Smooth muscle cell (in vitro differentiated cells): ENCODE data around the gene ANKRD55. TPM values are rescaled to one million over a fixed set of nuclear protein-coding genes. Genes with fewer than 3 reads are reported as not detected.

Source experiments
- DNase-seq: peaks from one replicate; lab custom pipeline; 2025; ENCODE audit not compliant: unreplicated experiment; lab: John Stamatoyannopoulos, UW
- H2AFZ ChIP-seq: fragments of 200-600 bp; sonication (generic); 2 replicates; pipeline ENCODE4 v1.6.0; 2016; ENCODE audit warnings: antibody characterized with exemption, low read depth, mild to moderate bottlenecking
- H3F3A ChIP-seq: fragments of 200-600 bp; sonication (generic); 2 replicates; pipeline ENCODE4 v1.6.0; 2017; ENCODE audit warnings: antibody characterized with exemption, low read depth
- H3K27ac ChIP-seq: fragments of 200-600 bp; sonication (generic); 2 replicates; pipeline ENCODE4 v1.5.1; 2016; ENCODE audit warnings: low read depth, mild to moderate bottlenecking
- H3K27me3 ChIP-seq: fragments of 200-600 bp; sonication (generic); 2 replicates; pipeline ENCODE4 v1.6.1; 2016; ENCODE audit warnings: low read depth, mild to moderate bottlenecking
- H3K36me3 ChIP-seq: fragments of 200-600 bp; sonication (generic); 2 replicates; pipeline ENCODE4 v1.5.1; 2016; ENCODE audit warnings: low read depth
- H3K4me1 ChIP-seq: fragments of 200-600 bp; sonication (generic); 2 replicates; pipeline ENCODE4 v1.5.1; 2016; ENCODE audit warnings: low read depth
- H3K4me2 ChIP-seq: fragments of 200-600 bp; sonication (generic); 2 replicates; pipeline ENCODE4 v1.6.0; 2016; ENCODE audit warnings: mild to moderate bottlenecking
- H3K4me3 ChIP-seq: fragments of 200-600 bp; sonication (generic); 2 replicates; pipeline ENCODE4 v1.5.1; 2016; ENCODE audit warnings: mild to moderate bottlenecking
- H3K79me2 ChIP-seq: fragments of 200-600 bp; sonication (generic); 2 replicates; pipeline ENCODE4 v1.6.0; 2016; ENCODE audit warnings: low read depth, mild to moderate bottlenecking
- H3K9ac ChIP-seq: fragments of 200-600 bp; sonication (generic); 2 replicates; pipeline ENCODE4 v1.6.0; 2016; ENCODE audit warnings: low read depth
- H3K9me3 ChIP-seq: fragments of 200-600 bp; sonication (generic); replicated peaks from 2 replicates; pipeline ENCODE4 v1.5.1; 2016; ENCODE audit warnings: low read depth
- H4K20me1 ChIP-seq: fragments of 200-600 bp; sonication (generic); 2 replicates; pipeline ENCODE4 v1.6.0; 2016; ENCODE audit warnings: low read depth
- CTCF ChIP-seq: fragments of 200-600 bp; sonication (generic); IDR thresholded peaks from 2 replicates; pipeline ENCODE4 v1.5.1; 2017; ENCODE audit warnings: borderline replicate concordance, mild to moderate bottlenecking, antibody characterized with exemption; ENCODE audit not compliant: insufficient read depth, poor library complexity, severe bottlenecking
- WGBS: methylation state at CpG from one replicate; pipeline ENCODE4 v1.1.7; 2016; ENCODE audit warnings: low lambda C conversion rate; 5-methylcytosine and 5-hydroxymethylcytosine counted together
- polyA plus RNA-seq: library from polyadenylated mRNA; unstranded; fragments of >200 nt; fragmentation: Nextera tagmentation; extraction: Ambion mirVana; gene quantifications from 2 replicates; pipeline ENCODE4 v1.2.1, GENCODE V29; 2016
- total RNA-seq: library from RNA; depleted of rRNA; stranded (reverse); fragments of >200 nt; gene quantifications from 2 replicates; pipeline ENCODE4 v1.2.3, GENCODE V29; 2014

ANKRD55 gene
- total and polyA plus RNA-seq, 2 experiments from 2014 or later = 1.1 to 1.7 TPM

DNA sequence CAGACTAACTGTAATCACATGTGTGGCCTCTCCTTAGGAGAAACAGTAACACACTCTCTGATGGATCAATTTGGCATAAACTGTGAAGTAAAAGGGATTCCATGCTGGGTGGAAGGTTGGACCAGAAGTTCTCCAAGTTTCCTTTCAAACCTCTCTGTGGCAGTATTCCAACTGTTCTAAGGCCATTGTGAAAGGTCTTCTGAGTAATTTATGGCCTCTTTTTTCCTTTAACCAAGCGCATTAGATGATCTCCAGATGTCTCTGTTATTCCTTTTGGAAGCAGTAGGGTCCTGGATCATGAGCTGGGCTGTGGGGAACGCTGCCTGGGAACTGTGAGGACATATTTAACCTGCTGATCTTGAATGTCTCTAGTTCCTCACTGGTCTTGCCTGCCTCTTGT, 157.8 kb downstream of the ANKRD55 start:
- Histone ChIP-seq H3K79me2 (no peaks in the 10 kb centered on the region), H3K9me3 (no peaks in the 10 kb centered on the region), H3F3A (peaks cover 3% of the 10 kb centered on the region), H3K4me3 (no peak overlapping the region), H3K4me1 (peaks cover 9% of the 10 kb centered on the region), H3K27me3 (no peaks in the 10 kb centered on the region), H3K9ac (no peak overlapping the region), H2AFZ (peak overlapping the region; percentile 61), H3K36me3 (no peaks in the 10 kb centered on the region), H3K4me2 (no peak overlapping the region), H3K27ac (peak overlapping the region; percentile 2), H4K20me1 (no peaks in the 10 kb centered on the region)
- no peak for TF ChIP-seq CTCF
- DNase-seq = no peak
- 48% methylated on average over 2 of the region's 2 CpGs for WGBS

- no peak overlapping the region for H3K4me3 ChIP-seq
- no peaks in the 10 kb centered on the region for H3K27me3 ChIP-seq
- H3K4me1 ChIP-seq = peaks cover 17% of the 10 kb centered on the region
- no peaks in the 10 kb centered on the region for H3K36me3 ChIP-seq
- DNase-seq = no peak
- no peaks in the 10 kb centered on the region for H3K79me2 ChIP-seq
- WGBS = 42% methylated on average over 6 of the region's 6 CpGs
- H2AFZ ChIP-seq = no peak overlapping the region
- H3K4me2 ChIP-seq = peak overlapping the region; percentile 22
- no peak for TF ChIP-seq CTCF
- H3K9ac ChIP-seq = no peak overlapping the region
- no peaks in the 10 kb centered on the region for H3K9me3 ChIP-seq
- H3K27ac ChIP-seq = peak overlapping the region; percentile 17
- H3F3A ChIP-seq = peaks cover 3% of the 10 kb centered on the region
- H4K20me1 ChIP-seq = no peaks in the 10 kb centered on the region
These were observed 160.0 kb downstream of the ANKRD55 start for GRCh38 chr5:56072863-56073766.

DNA sequence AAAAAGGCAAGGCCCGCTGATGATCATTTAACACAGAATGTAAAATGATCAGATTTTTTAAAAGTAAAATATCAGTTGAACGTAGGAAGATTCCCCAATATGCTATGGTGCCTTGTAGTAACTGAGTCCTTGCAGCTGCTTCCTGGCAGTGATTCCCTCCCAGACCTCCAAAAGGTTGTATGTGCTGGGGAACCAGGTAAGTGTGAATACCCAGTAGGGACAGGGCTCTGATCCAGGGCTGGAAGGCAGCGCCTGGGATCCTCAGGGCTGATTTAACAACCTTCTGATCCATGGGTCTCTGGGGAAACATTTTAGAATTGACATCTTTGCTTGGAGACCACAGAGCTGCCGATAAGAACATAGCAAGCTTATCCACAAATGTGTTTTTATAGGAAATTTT, 161.7 kb downstream of the ANKRD55 start:
- Histone ChIP-seq H3F3A (peaks cover 3% of the 10 kb centered on the region), H3K9ac (no peak overlapping the region), H2AFZ (peak overlapping the region; percentile 71), H3K9me3 (no peaks in the 10 kb centered on the region), H3K4me2 (peak overlapping the region; percentile 33), H3K4me1 (peaks cover 17% of the 10 kb centered on the region), H3K79me2 (no peaks in the 10 kb centered on the region), H3K36me3 (no peaks in the 10 kb centered on the region), H3K4me3 (no peak overlapping the region), H3K27ac (peak overlapping the region; percentile 37), H3K27me3 (no peaks in the 10 kb centered on the region), H4K20me1 (no peaks in the 10 kb centered on the region)
- no peak for DNase-seq
- 68% methylated on average over 4 of the region's 4 CpGs for WGBS
- TF ChIP-seq CTCF = no peak
